ENCODE measurements around the gene POR. TPM values are rescaled to one million over a fixed set of nuclear protein-coding genes. Genes with fewer than 3 reads are reported as not detected.

Gene POR
- total RNA-seq, 1 experiment from 2014 or later: 162 TPM

- POLR2A ChIA-PET: no interaction called here
- BruUV-seq (replicated peaks): no TSS peak
- Mint-ChIP-seq H3K36me3 (ENCODE audit: insufficient read depth, unreplicated experiment) (no peaks in the 10 kb centered on the region), H3K9me3 (ENCODE audit: unreplicated experiment) (no peaks in the 10 kb centered on the region), H3K27me3 (ENCODE audit: insufficient read depth, unreplicated experiment) (no peaks in the 10 kb centered on the region), H3K27ac (ENCODE audit: unreplicated experiment) (no peak overlapping the region), H3K4me1 (ENCODE audit: low read depth, unreplicated experiment) (peaks cover under 1% of the 10 kb centered on the region), H3K4me3 (ENCODE audit: unreplicated experiment) (no peak overlapping the region)
- H3K4me3 ChIP-seq (ENCODE audit: low read depth, low read length): no peak overlapping the region
- no peaks in the 10 kb centered on the region for H3K27me3 ChIP-seq (replicated peaks; ENCODE audit: control insufficient read depth, insufficient read depth, low read length)
- no peaks in the 10 kb centered on the region for H3K9me3 ChIP-seq
- CTCF ChIA-PET: no interaction called here
- DNase-seq: no peak
- no peak for TF ChIP-seq CTCF (IDR thresholded peaks at IDR 0.05; ENCODE audit: insufficient read depth in 1 of 2, low read depth in 1 of 2, low read length in 1 of 2, severe bottlenecking in 1 of 2, unreplicated experiment in 1 of 2)
- no peaks in the 10 kb centered on the region for H3K36me3 ChIP-seq (ENCODE audit: control insufficient read depth, insufficient read depth, low read length)
- peaks cover 4% of the 10 kb centered on the region for H3K4me1 ChIP-seq
- intact Hi-C loops (cut with micrococcal nuclease; ENCODE audit: unreplicated experiment): no loop called here
These were observed 14.2 kb upstream of the POR start for GRCh38 chr7:75900617-75901315.

GRCh38 chr7:75905785-75906604 is 9.0 kb upstream of the POR start:
- H3K27ac Mint-ChIP-seq (ENCODE audit: unreplicated experiment): peak overlapping the region; percentile 90
- CTCF ChIA-PET: interaction anchor here (0.7 to 1.0 kb wide), 2 partner anchors 28 to 55 kb away, joined by 3 read pairs; partner anchors contain the start of gene RHBDD2

More at GRCh38 chr7:75905785-75906604, 9.0 kb upstream of the POR start:
- H3K4me1 Mint-ChIP-seq (ENCODE audit: low read depth, unreplicated experiment): peaks cover 11% of the 10 kb centered on the region
- H3K4me1 ChIP-seq: peaks cover 24% of the 10 kb centered on the region
- no peaks in the 10 kb centered on the region for H3K27me3 ChIP-seq (replicated peaks; ENCODE audit: control insufficient read depth, insufficient read depth, low read length)
- no peak overlapping the region for H3K4me3 ChIP-seq (ENCODE audit: low read depth, low read length)
- TF ChIP-seq CTCF (IDR thresholded peaks at IDR 0.05; ENCODE audit: insufficient read depth in 1 of 2, low read depth in 1 of 2, low read length in 1 of 2, severe bottlenecking in 1 of 2, unreplicated experiment in 1 of 2): no peak
- POLR2A ChIA-PET: interaction anchor here (1.0 to 2.1 kb wide), 3 partner anchors 9 to 15 kb away, joined by 4 to 7 read pairs (median 4); partner anchors contain the start of gene POR
- peaks cover 6% of the 10 kb centered on the region for H3K36me3 Mint-ChIP-seq (ENCODE audit: insufficient read depth, unreplicated experiment)
- no TSS peak for BruUV-seq (replicated peaks)
- no peaks in the 10 kb centered on the region for H3K9me3 ChIP-seq
- no peaks in the 10 kb centered on the region for H3K9me3 Mint-ChIP-seq (ENCODE audit: unreplicated experiment)
- intact Hi-C loops (cut with micrococcal nuclease; ENCODE audit: unreplicated experiment): loop anchor here (2.0 kb wide), 1 partner anchor 27 kb away; the partner anchor contains the start of gene RHBDD2
- H3K36me3 ChIP-seq (ENCODE audit: control insufficient read depth, insufficient read depth, low read length): no peaks in the 10 kb centered on the region
- no peaks in the 10 kb centered on the region for H3K27me3 Mint-ChIP-seq (ENCODE audit: insufficient read depth, unreplicated experiment)
- peak overlapping the region; percentile 34 for H3K4me3 Mint-ChIP-seq (ENCODE audit: unreplicated experiment)
- DNase-seq: peak; percentile 84 to 86

Data from Caco-2 (cell line).